Retinal pigment epithelial cell (primary cell): Measurements from ENCODE around the gene VIPR2.
"Not testable (repeated sequence)": the region's sequence is repeated elsewhere in the genome, so short reads cannot be mapped to it uniquely, and the experiment has no call there.

Experiments
- DNase-seq: peaks from one replicate; pipeline ENCODE4 v3.0.0-alpha.2; 2010; ENCODE audit warnings: low read depth
- H3K4me3 ChIP-seq: 2 replicates; pipeline ENCODE4 v1.5.1; 2011; ENCODE audit warnings: mild to moderate bottlenecking, low read length, control low read depth, moderate library complexity
- TF ChIP-seq, protein P1 (sequence below): conservative IDR thresholded peaks from 2 replicates; pipeline ENCODE4 v1.5.1; 2011; ENCODE audit warnings: low read depth, low read length, control low read depth, inconsistent platforms

Gene VIPR2

DNA sequence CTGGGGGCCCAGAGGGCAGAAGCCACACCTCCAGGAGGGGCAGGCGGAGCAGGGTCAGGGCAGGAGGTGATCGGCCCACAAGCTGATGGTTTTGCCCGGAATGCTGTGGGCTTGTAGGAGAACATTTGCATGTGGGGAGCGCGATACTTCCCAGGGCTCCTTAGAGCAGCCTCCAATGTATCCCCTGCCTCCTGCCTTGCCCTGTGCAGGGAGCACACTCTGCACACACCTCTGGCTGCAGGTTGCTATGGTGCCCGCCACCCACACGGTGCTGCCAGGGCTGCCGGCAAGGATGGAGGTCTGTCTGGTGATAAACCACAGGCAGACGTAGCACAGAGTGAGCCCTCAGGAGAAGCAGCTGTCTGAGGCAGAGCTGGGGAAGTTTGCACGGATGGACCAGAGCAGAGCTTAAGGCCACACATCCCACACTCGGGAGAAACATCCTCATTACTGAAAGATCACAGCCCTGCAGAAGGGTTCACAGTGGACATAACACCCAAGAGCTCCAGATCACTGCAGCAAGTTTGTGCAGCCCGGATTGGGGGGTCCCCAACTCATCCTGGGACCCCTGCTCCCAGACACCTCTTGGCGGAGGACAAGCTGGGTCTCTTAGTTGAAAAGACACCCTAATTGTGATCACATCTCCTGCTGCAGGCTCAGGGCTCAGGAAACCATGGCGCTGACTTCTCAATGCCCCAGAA is 41.8 kb downstream of the VIPR2 start:
- no peak for DNase-seq
- TF ChIP-seq, protein P1, sequence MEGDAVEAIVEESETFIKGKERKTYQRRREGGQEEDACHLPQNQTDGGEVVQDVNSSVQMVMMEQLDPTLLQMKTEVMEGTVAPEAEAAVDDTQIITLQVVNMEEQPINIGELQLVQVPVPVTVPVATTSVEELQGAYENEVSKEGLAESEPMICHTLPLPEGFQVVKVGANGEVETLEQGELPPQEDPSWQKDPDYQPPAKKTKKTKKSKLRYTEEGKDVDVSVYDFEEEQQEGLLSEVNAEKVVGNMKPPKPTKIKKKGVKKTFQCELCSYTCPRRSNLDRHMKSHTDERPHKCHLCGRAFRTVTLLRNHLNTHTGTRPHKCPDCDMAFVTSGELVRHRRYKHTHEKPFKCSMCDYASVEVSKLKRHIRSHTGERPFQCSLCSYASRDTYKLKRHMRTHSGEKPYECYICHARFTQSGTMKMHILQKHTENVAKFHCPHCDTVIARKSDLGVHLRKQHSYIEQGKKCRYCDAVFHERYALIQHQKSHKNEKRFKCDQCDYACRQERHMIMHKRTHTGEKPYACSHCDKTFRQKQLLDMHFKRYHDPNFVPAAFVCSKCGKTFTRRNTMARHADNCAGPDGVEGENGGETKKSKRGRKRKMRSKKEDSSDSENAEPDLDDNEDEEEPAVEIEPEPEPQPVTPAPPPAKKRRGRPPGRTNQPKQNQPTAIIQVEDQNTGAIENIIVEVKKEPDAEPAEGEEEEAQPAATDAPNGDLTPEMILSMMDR, result no peak
- no peak overlapping the region for H3K4me3 ChIP-seq

DNA sequence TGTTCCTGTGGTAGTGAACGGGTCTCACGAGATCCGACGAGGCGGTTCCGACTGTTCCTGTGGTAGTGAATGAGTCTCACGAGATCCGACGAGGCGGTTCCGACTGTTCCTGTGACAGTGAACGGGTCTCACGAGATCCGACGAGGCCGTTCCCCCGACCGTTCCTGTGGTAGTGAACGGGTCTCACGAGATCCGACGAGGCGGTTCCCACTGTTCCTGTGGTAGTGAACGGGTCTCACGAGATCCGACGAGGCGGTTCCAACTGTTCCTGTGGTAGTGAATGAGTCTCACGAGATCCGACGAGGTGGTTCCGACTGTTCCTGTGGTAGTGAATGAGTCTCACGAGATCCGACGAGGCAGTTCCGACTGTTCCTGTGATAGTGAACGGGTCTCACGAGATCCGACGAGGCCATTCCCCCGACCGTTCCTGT is 43.0 kb downstream of the VIPR2 start:
- H3K4me3 ChIP-seq, DNase-seq: not testable (repeated sequence)

DNA sequence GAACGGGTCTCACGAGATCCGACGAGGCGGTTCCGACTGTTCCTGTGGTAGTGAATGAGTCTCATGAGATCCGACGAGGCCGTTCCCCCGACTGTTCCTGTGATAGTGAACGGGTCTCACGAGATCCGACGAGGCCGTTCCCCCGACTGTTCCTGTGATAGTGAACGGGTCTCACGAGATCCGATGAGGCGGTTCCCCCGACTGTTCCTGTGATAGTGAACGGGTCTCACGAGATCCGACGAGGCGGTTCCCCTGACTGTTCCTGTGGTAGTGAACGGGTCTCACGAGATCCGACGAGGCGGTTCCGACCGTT is 43.6 kb downstream of the VIPR2 start:
- DNase-seq, H3K4me3 ChIP-seq: not testable (repeated sequence)

DNA sequence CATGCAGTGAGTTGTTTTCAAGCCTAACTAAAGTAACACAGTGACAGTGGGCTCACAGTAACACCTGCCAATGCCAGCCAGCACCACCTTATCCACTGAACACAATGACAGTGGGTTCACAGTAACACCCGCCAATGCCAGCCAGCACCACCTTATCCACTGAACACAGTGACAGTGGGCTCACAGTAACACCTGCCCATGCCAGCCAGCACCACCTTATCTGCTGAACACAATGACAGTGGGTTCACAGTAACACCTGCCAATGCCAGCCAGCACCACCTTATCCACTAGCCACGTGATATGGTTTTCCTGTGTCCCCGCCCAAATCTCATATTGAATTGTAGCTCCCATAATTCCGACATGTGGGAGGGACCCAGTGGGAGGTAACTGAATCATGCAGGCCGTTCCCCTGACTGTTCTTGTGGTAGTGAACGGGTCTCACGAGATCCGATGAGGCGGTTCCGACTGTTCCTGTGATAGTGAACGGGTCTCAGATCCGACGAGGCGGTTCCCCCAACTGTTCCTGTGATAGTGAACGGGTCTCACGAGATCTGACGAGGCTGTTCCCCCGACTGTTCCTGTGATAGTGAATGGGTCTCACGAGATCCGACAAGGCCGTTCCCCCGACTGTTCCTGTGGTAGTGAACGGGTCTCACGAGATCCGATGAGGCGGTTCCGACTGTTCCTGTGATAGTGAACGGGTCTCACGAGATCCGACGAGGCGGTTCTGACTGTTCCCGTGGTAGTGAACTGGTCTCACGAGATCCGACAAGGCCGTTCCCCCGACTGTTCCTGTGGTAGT is 44.2 kb downstream of the VIPR2 start:
- DNase-seq, H3K4me3 ChIP-seq: not testable (repeated sequence)

DNA sequence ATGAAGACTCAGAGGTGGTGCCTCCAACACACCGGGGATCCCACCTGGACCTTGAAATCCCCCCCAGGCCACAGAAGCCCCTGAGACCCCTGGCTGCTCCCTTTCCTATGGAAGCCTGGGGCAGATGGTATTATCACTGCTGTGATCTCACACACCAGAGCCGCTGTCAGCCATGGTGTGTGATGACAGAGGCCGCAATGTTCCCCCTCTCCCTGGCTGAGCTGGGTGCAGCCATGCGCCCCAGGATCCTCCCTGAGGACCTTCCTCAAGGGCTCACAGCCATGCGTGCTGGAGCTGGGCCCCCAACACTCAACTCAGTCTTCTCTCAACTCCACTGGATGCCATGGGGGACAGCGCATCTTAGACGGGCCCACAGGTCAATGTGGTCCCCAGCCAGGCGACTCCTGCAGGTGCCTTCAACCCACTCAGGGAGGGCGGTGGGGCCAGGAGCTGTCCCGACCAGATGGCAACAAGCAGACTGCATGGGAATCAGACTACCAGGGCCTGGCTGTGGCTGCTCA is 44.9 kb downstream of the VIPR2 start:
- no peak overlapping the region for H3K4me3 ChIP-seq
- TF ChIP-seq, protein P1, result no peak
- no peak for DNase-seq

DNA sequence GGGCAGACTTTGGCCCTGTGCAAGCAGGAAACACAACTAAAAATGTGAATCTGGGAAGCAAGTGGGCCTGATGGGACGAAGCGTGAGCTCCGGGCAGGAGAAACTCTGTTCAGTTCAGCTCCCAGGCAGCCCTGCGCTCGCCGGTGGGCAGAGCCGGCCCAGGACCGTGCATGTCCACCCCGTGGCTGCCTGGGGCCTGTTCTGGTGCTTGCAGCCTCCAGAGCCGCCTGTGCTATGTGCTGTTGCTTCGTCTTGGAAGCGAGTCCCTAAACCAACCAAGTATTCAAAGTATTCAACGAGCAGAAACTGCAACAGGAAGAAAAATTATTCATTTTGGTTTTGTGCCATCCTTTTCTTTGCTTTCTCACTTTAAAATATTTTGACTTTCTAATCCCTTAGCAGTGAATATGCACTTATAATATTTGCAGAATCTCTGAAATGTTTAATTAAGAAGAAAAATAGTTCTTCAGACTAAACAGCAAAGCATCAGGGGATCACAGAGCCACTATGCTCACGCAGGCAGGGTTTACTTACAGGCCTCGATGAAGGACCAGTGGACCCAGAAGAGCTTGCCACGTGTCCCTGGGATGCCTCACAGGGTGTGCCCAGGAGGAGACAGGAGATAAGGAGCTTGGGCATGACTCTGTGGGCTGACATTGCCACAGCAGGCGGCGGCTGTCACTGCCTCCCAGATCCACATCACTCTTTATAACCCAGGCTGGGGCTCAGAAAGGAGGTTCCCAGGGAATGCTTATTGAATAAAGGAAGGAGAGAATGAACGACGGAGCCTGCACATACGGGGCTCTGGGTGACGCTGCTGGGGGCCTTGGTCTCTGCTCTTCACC is 45.6 kb downstream of the VIPR2 start:
- no peak overlapping the region for H3K4me3 ChIP-seq
- TF ChIP-seq, protein P1, result no peak
- DNase-seq, result no peak

DNA sequence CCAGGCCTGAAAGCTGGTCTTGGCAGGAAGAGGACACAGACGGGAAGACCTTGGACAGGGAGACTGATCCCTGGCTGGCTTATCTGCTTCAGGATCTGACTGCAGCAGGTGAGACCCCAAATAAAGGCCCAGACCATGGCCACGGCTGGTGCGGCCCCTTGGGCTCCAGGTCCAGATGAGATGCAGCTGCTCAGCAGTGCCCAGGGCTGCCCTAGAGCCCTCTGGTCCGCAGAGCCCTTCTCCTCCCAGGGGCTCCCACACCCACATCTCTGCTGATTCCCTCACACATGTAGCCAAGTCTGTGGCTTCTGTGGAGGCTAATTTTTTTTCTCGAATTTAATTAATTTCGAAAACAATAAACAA is 46.3 kb downstream of the VIPR2 start:
- no peak for DNase-seq
- TF ChIP-seq, protein P1, result no peak
- no peak overlapping the region for H3K4me3 ChIP-seq

DNA sequence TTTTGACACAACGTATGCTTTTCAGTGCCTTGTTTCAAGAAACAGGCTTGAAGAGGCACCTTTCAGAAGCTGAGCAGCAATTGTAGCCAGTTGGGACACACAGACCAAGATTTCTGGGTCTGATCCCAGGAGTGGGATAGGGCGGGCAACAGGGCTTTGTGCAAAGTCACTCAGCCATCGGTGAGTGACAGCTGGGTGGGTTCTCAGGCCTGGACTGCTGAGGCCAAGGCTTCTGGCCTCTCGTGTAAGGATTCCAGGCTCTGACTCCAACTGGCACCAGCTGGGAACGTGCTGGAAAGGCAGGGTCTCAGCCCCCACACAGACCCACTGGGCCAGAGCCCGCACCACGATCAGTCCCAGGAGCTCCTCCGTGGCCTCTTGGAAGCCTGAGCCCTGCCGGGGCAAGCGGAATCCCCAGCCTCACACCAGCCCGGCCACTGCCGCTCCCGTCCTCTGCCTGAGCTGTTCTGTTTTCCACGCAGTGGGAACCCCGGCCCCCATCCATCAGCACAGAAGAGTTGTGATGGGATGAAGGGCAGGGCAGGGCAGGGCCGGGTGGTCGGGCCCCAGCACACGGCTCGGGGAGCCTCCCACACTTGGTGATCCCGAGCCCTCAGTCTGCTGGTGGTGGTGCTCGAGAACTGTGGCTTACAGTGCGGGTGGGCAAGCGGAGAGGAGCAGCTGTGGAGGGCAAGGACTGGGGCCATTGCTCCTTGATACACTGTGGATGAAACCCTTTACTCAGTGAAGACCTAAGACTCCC is 46.8 kb downstream of the VIPR2 start:
- no peak for DNase-seq
- TF ChIP-seq, protein P1, result no peak
- H3K4me3 ChIP-seq, result no peak overlapping the region
